Activated CD4-positive, alpha-beta T cell treated with anti-CD3 and anti-CD28 coated beads, Interleukin-2, Interleukin-6, amounts not matched to agents 100 ng/mL and 50 ng/mL, durations not matched to agents 16 hours and 8 hours (primary cell): Measurements from ENCODE around the gene CACNA1H.
"Not testable (repeated sequence)": the region's sequence is repeated elsewhere in the genome, so short reads cannot be mapped to it uniquely, and the experiment has no call there.

Experiments
- DNase-seq: peaks from one replicate; pipeline ENCODE4 v3.0.0-alpha.2; 2020

CACNA1H gene

GRCh38 chr16:1230471-1231212 is 77.7 kb downstream of the CACNA1H start:
- not testable (repeated sequence) for DNase-seq

- DNase-seq = not testable (repeated sequence)
Measured at GRCh38 chr16:1231301-1231700, 78.4 kb downstream of the CACNA1H start.

DNA sequence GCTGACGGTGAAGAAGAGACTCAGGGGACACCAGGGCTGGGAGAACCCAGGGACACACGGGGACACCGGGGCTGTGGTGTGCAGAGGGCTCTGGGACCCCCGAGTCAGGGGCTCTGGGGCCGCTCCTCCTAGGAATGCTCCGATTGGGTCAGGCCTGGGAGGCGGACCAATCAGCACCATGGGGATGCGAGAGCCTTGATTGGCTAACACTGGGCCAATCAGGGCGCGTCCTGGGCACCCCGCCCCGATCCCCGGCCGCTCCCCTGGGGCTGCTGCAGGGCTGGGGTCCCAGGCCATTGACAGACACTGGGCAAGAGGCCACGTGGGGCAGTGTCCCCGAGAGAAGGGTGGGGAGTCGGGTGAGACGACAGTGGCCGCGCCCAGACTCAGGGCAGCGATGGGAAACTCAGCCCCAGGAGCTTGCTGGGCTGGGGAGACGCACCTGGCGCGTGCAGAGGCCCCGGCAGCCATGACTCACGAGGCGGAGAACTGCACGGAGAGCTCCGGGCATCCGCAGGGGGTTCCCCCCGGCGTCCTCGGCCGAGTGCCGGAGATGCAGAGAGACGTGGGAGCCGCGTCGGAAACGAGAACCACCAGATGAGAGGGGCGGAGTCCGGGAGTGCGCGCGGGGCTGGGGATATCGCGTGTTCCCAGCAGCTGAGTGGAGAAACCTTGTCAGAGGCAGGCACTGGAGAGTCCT is 79.3 kb downstream of the CACNA1H start:
- not testable (repeated sequence) for DNase-seq

- not testable (repeated sequence) for DNase-seq
Measured at GRCh38 chr16:1236659-1237058, 83.8 kb downstream of the CACNA1H start.

GRCh38 chr16:1237990-1238389 is 85.1 kb downstream of the CACNA1H start:
- DNase-seq = no peak

DNA sequence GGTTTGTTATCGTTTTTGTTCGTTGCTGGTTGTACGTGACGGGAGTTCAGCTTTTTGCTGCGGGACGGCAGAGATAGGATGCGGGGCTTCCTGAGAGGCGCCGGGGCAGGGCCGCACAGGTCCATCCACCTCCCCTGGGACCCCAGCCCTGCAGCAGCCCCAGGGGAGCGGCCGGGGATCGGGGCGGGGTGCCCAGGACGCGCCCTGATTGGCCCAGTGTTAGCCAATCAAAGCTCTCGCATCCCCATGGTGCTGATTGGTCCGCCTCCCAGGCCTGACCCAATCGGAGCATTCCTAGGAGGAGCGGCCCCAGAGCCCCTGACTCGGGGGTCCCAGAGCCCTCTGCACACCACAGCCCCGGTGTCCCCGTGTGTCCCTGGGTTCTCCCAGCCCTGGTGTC is 86.0 kb downstream of the CACNA1H start:
- DNase-seq = not testable (repeated sequence)

GRCh38 chr16:1239575-1239974 is 86.7 kb downstream of the CACNA1H start:
- not testable (repeated sequence) for DNase-seq

- DNase-seq = not testable (repeated sequence)
Measured at GRCh38 chr16:1240436-1240835, 87.5 kb downstream of the CACNA1H start, which contains the start of gene TPSAB1. TSS of gene TPSAB1 (plus strand) at chr16:1240705. CDS start at chr16:1240939, 234 bp downstream.

DNA sequence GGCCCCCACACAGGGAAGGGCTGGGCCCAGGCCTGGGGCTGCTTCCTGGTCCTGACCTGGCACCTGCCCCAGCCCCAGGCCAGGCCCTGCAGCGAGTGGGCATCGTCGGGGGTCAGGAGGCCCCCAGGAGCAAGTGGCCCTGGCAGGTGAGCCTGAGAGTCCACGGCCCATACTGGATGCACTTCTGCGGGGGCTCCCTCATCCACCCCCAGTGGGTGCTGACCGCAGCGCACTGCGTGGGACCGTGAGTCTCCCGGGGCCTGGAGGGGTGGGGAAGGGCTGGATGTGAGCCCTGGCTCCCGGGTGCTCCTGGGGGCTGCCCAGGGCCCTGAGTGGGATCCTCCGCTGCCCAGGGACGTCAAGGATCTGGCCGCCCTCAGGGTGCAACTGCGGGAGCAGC is 88.2 kb downstream of the CACNA1H start:
- not testable (repeated sequence) for DNase-seq

- not testable (repeated sequence) for DNase-seq
Measured at GRCh38 chr16:1243363-1243762, 90.5 kb downstream of the CACNA1H start.

- DNase-seq = not testable (repeated sequence)
Measured at GRCh38 chr16:1243907-1244850, 91.3 kb downstream of the CACNA1H start.

DNA sequence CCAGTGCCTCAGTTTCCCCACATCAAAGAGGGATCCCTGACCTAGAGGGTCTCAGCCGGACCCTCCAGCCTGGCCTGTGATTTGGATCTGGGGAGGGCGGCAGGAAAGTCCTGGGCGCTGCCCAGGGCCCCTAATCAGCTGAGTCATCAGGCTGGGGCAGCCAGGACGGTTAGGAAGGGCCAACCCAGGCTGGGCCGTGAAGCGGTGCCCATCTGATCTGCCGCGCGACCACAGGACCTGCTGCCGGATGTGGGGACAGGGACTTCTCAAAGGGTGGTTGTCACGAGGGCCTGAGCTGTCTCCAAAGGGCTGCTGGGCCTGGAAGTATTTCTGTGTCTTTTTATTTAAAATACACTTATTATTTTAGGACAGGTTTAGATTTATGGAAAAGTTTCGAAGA is 92.0 kb downstream of the CACNA1H start:
- DNase-seq = no peak

- DNase-seq = no peak
Measured at GRCh38 chr16:1245452-1246020, 92.6 kb downstream of the CACNA1H start.

- not testable (repeated sequence) for DNase-seq
Measured at GRCh38 chr16:1247903-1248537, 95.1 kb downstream of the CACNA1H start.

DNA sequence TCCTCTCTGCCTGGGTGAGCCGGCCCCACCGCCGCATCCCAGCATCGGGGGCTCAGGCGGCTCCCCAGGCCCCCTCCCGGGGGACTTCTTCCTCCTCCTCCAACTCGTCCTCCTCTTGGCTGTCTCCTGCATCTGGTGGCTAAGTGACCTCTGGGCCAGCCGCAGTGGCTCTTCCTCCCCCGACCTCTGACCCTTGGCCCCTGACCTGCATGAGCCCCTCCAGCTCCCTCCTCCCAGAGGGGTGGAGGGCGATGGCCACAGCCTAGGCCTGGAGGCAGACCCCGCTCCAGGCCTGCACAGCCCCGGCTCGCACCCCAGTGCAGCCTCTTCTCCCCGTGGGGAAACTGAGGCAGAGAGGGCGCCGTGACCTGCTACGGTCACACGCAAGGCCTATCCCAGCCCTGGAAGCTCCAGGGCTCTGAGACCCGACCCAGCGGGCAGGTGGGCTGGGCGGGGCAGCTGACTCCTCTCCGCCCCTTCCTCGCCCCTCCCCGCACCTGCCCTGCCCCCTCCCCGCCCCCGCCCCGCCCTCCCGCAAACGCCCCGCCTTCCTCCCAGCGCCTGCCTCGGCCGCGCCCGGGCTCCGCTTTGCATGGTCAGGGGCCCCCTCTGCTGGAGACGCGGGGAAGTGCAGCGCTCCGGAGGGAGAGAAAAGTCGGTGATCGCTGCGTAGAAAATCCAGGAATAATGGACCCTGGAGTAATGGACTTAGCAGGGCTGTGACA is 96.3 kb downstream of the CACNA1H start:
- not testable (repeated sequence) for DNase-seq

- not testable (repeated sequence) for DNase-seq
Measured at GRCh38 chr16:1253701-1254364, 100.9 kb downstream of the CACNA1H start.

GRCh38 chr16:1254821-1255220 is 101.9 kb downstream of the CACNA1H start:
- DNase-seq = not testable (repeated sequence)

- not testable (repeated sequence) for DNase-seq
Measured at GRCh38 chr16:1255276-1256122, 102.6 kb downstream of the CACNA1H start, which contains the start of gene TPSD1. TSS of gene TPSD1 (plus strand) at chr16:1256069. CDS start at chr16:1256281, 212 bp downstream.

- not testable (repeated sequence) for DNase-seq
Measured at GRCh38 chr16:1256296-1256873, 103.5 kb downstream of the CACNA1H start.
